ENCODE results near the gene ADAMTSL3.

The ADAMTSL3 gene

DNA sequence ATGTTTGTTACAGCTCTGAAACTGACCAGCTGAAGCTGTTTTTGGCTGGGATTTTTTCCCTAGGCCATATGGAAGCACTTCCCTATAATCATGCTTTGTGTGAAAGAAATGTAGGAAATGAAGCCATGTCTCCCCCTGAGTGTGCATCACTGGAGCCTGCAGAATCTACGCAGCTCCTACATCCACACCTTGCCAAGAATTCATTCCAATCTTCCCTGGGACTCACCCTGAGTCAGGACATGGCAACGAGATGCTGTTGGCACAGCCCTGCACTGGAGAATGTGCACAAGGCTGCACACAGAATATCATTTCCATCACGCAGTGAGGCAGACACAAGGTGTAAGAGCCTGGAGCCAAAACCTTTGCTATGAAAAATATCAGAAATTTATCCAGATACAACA, 189.5 kb downstream of the ADAMTSL3 start:
- TF ChIP-seq CREB1 (IDR thresholded peaks at IDR 0.05; ENCODE audit: low read depth) (no peak), TCF12 (IDR thresholded peaks at IDR 0.05; ENCODE audit: low read depth) (no peak), ZBTB7A (IDR thresholded peaks at IDR 0.05; ENCODE audit: low read depth) (no peak), EP300 (IDR thresholded peaks at IDR 0.05; ENCODE audit: borderline replicate concordance) (no peak)
- TF ChIP-seq, protein P1, sequence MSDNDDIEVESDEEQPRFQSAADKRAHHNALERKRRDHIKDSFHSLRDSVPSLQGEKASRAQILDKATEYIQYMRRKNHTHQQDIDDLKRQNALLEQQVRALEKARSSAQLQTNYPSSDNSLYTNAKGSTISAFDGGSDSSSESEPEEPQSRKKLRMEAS (IDR thresholded peaks at IDR 0.05), result no peak

DNA sequence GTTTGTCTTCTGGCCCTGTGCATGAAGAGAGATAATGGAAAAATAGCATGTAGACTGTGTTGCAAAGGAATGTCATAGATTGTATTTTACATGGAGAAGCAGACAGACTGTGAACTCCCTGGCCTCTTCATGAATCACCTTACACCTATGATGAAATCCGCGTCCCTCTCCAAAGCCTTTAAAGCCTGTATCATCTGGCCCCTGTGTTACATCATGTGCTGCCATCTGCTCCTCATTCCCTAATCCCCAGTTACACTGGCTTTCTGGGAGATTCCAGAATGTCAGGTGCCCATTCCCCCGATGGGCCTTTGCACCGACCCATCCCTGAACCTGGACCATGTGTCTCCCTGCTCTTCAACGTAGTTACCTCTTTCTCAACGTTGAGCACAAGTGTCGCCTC, 190.8 kb downstream of the ADAMTSL3 start:
- TF ChIP-seq EGR1 (IDR thresholded peaks at IDR 0.05) (no peak), TEAD4 (IDR thresholded peaks at IDR 0.05) (no peak), NFIC (IDR thresholded peaks at IDR 0.05) (no peak), EP300 (IDR thresholded peaks at IDR 0.05; ENCODE audit: borderline replicate concordance) (no peak), CEBPB (IDR thresholded peaks at IDR 0.05) (no peak), YY1 (IDR thresholded peaks at IDR 0.05; ENCODE audit: low read depth) (no peak), CREB1 (IDR thresholded peaks at IDR 0.05; ENCODE audit: low read depth) (no peak)
- TF ChIP-seq, protein P2, sequence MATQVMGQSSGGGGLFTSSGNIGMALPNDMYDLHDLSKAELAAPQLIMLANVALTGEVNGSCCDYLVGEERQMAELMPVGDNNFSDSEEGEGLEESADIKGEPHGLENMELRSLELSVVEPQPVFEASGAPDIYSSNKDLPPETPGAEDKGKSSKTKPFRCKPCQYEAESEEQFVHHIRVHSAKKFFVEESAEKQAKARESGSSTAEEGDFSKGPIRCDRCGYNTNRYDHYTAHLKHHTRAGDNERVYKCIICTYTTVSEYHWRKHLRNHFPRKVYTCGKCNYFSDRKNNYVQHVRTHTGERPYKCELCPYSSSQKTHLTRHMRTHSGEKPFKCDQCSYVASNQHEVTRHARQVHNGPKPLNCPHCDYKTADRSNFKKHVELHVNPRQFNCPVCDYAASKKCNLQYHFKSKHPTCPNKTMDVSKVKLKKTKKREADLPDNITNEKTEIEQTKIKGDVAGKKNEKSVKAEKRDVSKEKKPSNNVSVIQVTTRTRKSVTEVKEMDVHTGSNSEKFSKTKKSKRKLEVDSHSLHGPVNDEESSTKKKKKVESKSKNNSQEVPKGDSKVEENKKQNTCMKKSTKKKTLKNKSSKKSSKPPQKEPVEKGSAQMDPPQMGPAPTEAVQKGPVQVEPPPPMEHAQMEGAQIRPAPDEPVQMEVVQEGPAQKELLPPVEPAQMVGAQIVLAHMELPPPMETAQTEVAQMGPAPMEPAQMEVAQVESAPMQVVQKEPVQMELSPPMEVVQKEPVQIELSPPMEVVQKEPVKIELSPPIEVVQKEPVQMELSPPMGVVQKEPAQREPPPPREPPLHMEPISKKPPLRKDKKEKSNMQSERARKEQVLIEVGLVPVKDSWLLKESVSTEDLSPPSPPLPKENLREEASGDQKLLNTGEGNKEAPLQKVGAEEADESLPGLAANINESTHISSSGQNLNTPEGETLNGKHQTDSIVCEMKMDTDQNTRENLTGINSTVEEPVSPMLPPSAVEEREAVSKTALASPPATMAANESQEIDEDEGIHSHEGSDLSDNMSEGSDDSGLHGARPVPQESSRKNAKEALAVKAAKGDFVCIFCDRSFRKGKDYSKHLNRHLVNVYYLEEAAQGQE (IDR thresholded peaks at IDR 0.05; ENCODE audit: low read depth), result no peak
- TF ChIP-seq, protein P1 (IDR thresholded peaks at IDR 0.05), result no peak

DNA sequence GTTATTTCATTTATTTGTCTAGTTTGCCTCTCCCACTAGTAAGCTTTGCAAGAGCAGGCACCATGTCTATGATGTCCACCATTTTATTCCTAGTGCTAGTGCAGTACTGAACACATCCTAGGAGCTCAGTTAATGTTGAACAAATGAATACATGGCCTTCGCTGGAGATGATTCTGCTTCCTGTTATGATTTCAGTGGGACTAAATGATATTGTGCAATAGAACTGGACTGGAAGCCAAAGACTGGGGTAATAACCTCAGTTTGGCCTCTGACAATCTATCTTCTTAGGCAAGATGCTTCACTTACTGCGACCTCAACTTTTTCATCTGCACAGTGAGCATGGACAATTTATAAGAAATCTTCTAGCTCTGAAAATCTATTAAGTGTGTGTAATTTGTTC, 191.3 kb downstream of the ADAMTSL3 start:
- TF ChIP-seq, protein P3, sequence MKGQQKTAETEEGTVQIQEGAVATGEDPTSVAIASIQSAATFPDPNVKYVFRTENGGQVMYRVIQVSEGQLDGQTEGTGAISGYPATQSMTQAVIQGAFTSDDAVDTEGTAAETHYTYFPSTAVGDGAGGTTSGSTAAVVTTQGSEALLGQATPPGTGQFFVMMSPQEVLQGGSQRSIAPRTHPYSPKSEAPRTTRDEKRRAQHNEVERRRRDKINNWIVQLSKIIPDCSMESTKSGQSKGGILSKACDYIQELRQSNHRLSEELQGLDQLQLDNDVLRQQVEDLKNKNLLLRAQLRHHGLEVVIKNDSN (IDR thresholded peaks at IDR 0.05), result no peak
- TF ChIP-seq TAF1 (IDR thresholded peaks at IDR 0.05; ENCODE audit: low read depth), result no peak
- TF ChIP-seq, protein P2 (IDR thresholded peaks at IDR 0.05; ENCODE audit: low read depth), result no peak
- no peak for TF ChIP-seq EGR1 (IDR thresholded peaks at IDR 0.05)
- TF ChIP-seq RAD21 (IDR thresholded peaks at IDR 0.05; ENCODE audit: low read depth), result no peak
- no peak for TF ChIP-seq TEAD4 (IDR thresholded peaks at IDR 0.05)
- TF ChIP-seq, protein P1 (IDR thresholded peaks at IDR 0.05), result no peak
- no peak for TF ChIP-seq EP300 (IDR thresholded peaks at IDR 0.05; ENCODE audit: borderline replicate concordance)
- TF ChIP-seq CEBPB (IDR thresholded peaks at IDR 0.05), result no peak
- no peak for TF ChIP-seq ZBTB7A (IDR thresholded peaks at IDR 0.05; ENCODE audit: low read depth)
- TF ChIP-seq FOXM1 (IDR thresholded peaks at IDR 0.05; ENCODE audit: borderline replicate concordance, low read depth), result no peak
- no peak for TF ChIP-seq TCF12 (IDR thresholded peaks at IDR 0.05; ENCODE audit: low read depth)
- no peak for TF ChIP-seq CREB1 (IDR thresholded peaks at IDR 0.05; ENCODE audit: low read depth)
- TF ChIP-seq NFIC (IDR thresholded peaks at IDR 0.05), result no peak
- TF ChIP-seq YY1 (IDR thresholded peaks at IDR 0.05; ENCODE audit: low read depth), result no peak

DNA sequence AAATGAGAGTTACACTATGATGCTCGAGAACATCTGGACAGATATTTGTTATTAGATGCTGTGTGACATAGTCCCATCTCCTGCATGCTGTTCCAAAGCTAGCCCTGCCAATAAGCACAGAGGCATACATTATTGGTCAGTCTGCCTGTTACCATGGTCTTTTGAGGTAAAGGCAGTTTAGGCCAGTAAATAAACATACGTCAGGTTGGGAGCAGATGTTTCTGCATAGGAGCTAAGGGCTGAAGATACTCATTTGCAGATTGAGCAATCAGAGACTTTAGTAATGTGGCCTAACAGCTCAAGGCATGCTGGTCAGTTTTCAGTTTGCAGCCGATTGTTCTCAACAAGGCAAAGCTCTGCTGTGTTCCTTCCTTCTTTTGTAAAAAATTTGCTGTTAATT, 192.9 kb downstream of the ADAMTSL3 start:
- TF ChIP-seq, protein P1 (IDR thresholded peaks at IDR 0.05), result no peak
- no peak for TF ChIP-seq CEBPB (IDR thresholded peaks at IDR 0.05)
- TF ChIP-seq, protein P2 (IDR thresholded peaks at IDR 0.05; ENCODE audit: low read depth), result no peak
- no peak for TF ChIP-seq TAF1 (IDR thresholded peaks at IDR 0.05; ENCODE audit: low read depth)
- no peak for TF ChIP-seq EP300 (IDR thresholded peaks at IDR 0.05; ENCODE audit: borderline replicate concordance)
- no peak for TF ChIP-seq CREB1 (IDR thresholded peaks at IDR 0.05; ENCODE audit: low read depth)
- no peak for TF ChIP-seq NFIC (IDR thresholded peaks at IDR 0.05)
- no peak for TF ChIP-seq ZBTB7A (IDR thresholded peaks at IDR 0.05; ENCODE audit: low read depth)
- no peak for TF ChIP-seq TCF12 (IDR thresholded peaks at IDR 0.05; ENCODE audit: low read depth)
- no peak for TF ChIP-seq TEAD4 (IDR thresholded peaks at IDR 0.05)
- TF ChIP-seq, protein P3 (IDR thresholded peaks at IDR 0.05), result no peak
- no peak for TF ChIP-seq FOXM1 (IDR thresholded peaks at IDR 0.05; ENCODE audit: borderline replicate concordance, low read depth)
